Lower lobe of right lung (tissue), 2 donors: ENCODE results near the gene PLD1. TPM values are rescaled to one million over a fixed set of nuclear protein-coding genes. Genes with fewer than 3 reads are reported as not detected.

Experiments
- ATAC-seq, 2 donors: fragments of 200-7000 bp; cut with Tn5 transposase; one replicate each; pipeline ENCODE4 v1.9.1; 2020 to 2022; ENCODE audit warnings: mild to moderate bottlenecking in 2 of 2, moderate library complexity in 2 of 2
- DNase-seq: peaks from one replicate; pipeline ENCODE4 v3.0.0-alpha.2; 2020
- H3K27ac ChIP-seq: fragments of 200-600 bp; one replicate; pipeline ENCODE4 v1.8.0; 2022
- H3K27me3 ChIP-seq: fragments of 200-600 bp; one replicate; pipeline ENCODE4 v1.8.0; 2022; ENCODE audit warnings: low read depth
- H3K36me3 ChIP-seq: fragments of 200-600 bp; one replicate; pipeline ENCODE4 v1.8.0; 2022; ENCODE audit warnings: mild to moderate bottlenecking
- H3K4me1 ChIP-seq: fragments of 200-600 bp; one replicate; pipeline ENCODE4 v1.8.0; 2022
- H3K4me3 ChIP-seq: fragments of 200-600 bp; one replicate; pipeline ENCODE4 v1.8.0; 2022; ENCODE audit warnings: mild to moderate bottlenecking
- H3K9me3 ChIP-seq: fragments of 200-600 bp; one replicate; pipeline ENCODE4 v1.8.0; 2022
- intact Hi-C: fragments of 100-400 bp; cut with DNase I; formaldehyde crosslinking; loops from one replicate; pipeline ENCODE4 v1.11.0; 2022
- total RNA-seq: library from RNA; stranded (reverse); fragmentation: NEBNext Ultra II Directional; extraction: Animal tissue kit (Norgen Biotek cat#: 25700); gene quantifications from one replicate; pipeline ENCODE4 v1.2.1, GENCODE V29; 2021
- TF ChIP-seq, protein P1 (sequence below): fragments of 200-600 bp; IDR thresholded peaks from one replicate; pipeline ENCODE4 v1.8.0; 2022; ENCODE audit warnings: antibody characterized with exemption, mild to moderate bottlenecking
- donor health status: DM: no; HTN: yes; CAD: no; lungs with severe emphysema.

Gene PLD1
- total RNA-seq, 1 donor from 2014 or later: 27.7 TPM

DNA sequence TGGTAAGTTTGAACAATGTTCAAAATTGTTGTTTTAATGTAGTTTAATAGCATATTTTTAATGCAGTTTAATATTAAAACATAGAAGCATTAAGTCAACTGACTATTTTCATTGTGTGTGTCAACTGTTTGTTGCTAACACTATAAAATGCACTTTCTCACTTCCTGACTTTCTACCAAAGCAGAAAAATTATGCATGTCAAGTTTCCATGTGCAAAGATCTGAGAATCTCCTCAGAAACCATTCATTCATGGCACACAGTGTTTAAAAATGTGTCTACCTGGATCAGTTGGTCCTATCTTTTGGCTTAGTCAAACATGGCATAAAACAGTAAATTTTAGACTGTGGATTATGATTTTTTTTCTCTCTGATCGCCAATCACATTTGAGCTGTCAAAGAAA is 156.0 kb downstream of the PLD1 start:
- intact Hi-C loops: no loop called here
- peaks cover 5% of the 10 kb centered on the region for H3K4me1 ChIP-seq
- H3K27me3 ChIP-seq: no peaks in the 10 kb centered on the region
- no peaks in the 10 kb centered on the region for H3K9me3 ChIP-seq
- ATAC-seq (no peak), DNase-seq (no peak)
- no peak overlapping the region for H3K27ac ChIP-seq
- no peak overlapping the region for H3K4me3 ChIP-seq
- H3K36me3 ChIP-seq: peaks cover 6% of the 10 kb centered on the region
- TF ChIP-seq, protein P1, sequence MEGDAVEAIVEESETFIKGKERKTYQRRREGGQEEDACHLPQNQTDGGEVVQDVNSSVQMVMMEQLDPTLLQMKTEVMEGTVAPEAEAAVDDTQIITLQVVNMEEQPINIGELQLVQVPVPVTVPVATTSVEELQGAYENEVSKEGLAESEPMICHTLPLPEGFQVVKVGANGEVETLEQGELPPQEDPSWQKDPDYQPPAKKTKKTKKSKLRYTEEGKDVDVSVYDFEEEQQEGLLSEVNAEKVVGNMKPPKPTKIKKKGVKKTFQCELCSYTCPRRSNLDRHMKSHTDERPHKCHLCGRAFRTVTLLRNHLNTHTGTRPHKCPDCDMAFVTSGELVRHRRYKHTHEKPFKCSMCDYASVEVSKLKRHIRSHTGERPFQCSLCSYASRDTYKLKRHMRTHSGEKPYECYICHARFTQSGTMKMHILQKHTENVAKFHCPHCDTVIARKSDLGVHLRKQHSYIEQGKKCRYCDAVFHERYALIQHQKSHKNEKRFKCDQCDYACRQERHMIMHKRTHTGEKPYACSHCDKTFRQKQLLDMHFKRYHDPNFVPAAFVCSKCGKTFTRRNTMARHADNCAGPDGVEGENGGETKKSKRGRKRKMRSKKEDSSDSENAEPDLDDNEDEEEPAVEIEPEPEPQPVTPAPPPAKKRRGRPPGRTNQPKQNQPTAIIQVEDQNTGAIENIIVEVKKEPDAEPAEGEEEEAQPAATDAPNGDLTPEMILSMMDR: no peak

DNA sequence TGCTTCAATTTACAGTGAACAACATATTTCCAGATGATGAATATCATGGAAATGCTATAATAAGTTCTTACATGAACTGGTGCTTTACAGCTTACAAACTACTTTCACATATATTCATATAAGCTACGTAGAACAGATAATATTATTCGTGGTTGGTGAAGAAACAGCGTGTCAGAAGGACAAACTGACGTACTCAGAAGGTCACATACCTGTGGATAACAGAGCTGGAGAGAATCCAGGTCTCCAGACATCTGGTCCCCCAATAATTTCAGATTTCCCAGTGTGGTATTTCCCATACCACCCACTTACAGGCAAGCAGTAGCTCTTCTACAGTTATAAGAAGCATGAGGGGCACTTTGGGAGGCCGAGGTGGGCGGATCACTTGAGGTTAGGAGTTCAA is 156.6 kb downstream of the PLD1 start:
- intact Hi-C loops: no loop called here
- Histone ChIP-seq H3K27me3 (no peaks in the 10 kb centered on the region), H3K27ac (no peak overlapping the region), H3K4me3 (no peak overlapping the region), H3K4me1 (peaks cover 5% of the 10 kb centered on the region), H3K9me3 (no peaks in the 10 kb centered on the region), H3K36me3 (no peaks in the 10 kb centered on the region)
- TF ChIP-seq, protein P1: no peak
- ATAC-seq: no peak
- DNase-seq: no peak

DNA sequence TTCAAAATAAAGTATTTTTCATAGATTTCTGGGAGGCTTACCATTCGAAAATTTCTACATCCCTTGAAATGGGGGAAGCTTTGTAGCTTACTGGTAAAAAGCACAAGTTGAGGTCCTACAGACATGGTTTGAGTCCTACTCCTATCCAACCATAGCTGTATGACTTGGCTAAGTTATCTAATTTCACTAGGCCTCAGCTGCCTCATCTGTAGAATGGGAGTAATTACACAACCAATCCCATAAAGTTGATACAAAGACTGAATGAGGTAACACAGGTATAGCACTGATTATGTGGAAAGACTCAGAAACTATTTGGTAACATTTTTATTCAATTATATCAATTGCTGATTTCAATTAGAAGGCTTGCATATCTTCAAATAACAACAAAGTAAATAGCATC is 157.4 kb downstream of the PLD1 start:
- Histone ChIP-seq H3K27ac (no peak overlapping the region), H3K36me3 (no peaks in the 10 kb centered on the region), H3K27me3 (no peaks in the 10 kb centered on the region), H3K4me1 (peaks cover 5% of the 10 kb centered on the region), H3K4me3 (no peak overlapping the region), H3K9me3 (no peaks in the 10 kb centered on the region)
- ATAC-seq (no peak), DNase-seq (no peak)
- intact Hi-C loops: no loop called here
- TF ChIP-seq, protein P1: no peak

DNA sequence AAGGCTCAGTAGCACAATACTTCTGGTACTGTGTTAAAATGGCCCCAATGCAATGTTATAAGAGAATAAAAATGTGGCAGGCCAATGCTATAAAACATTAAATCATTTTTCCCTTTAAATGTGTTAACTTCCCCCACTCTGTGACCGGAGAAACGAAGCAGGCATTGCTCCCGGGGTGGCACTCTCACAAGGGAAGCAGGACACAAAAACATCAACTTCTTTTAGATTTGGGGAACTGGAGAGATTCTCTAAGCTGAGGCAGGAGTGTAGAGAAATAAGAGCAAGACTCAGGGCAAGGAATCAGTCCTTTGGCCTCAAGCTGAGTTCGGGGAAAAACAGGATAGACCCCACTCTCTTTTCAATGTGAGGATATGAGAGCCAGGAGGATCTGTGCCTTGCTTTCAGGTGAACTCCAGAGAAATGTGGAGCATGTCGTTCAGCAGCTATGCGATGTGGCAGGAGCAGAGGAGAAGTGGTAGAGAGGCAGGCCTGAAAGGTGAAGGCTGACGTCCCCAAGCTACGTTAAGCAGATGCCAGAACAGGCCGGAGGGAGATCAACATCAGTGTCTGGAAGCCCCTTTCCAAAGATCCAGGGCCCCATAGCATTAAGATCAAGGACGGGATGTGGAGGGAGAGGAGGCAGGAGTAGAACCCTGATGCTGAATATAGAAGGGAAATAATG is 160.2 kb downstream of the PLD1 start:
- no peaks in the 10 kb centered on the region for H3K36me3 ChIP-seq
- intact Hi-C loops: no loop called here
- ATAC-seq: no peak
- no peak overlapping the region for H3K4me3 ChIP-seq
- no peaks in the 10 kb centered on the region for H3K9me3 ChIP-seq
- H3K4me1 ChIP-seq: peaks cover 5% of the 10 kb centered on the region
- TF ChIP-seq, protein P1: no peak
- no peaks in the 10 kb centered on the region for H3K27me3 ChIP-seq
- no peak for DNase-seq
- H3K27ac ChIP-seq: no peak overlapping the region

DNA sequence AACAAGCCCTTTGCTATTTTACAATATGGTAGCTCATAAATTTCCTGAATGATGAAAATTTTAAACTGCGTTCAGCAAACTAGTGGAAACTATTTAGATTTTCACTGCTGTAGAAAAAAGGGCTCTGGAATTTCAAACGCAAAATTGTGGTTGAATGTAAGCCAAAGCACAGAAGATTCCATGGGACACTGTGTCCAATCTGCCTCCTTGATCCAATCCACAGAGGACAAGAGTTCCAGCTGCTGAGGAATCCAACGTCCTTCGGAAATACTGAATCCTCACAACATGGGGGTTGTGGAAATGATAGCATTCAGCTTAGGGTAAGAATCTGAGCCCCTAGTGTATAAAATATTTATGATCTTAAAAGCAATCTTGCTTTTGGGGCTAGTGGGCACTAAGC is 161.0 kb downstream of the PLD1 start:
- H3K9me3 ChIP-seq: no peaks in the 10 kb centered on the region
- ATAC-seq (no peak), DNase-seq (no peak)
- H3K4me3 ChIP-seq: no peak overlapping the region
- H3K27ac ChIP-seq: no peak overlapping the region
- H3K27me3 ChIP-seq: no peaks in the 10 kb centered on the region
- peaks cover 5% of the 10 kb centered on the region for H3K4me1 ChIP-seq
- H3K36me3 ChIP-seq: no peaks in the 10 kb centered on the region
- intact Hi-C loops: no loop called here
- TF ChIP-seq, protein P1: no peak
